ENCODE results near the gene CREB5.

Gene CREB5

GRCh38 chr7:28732071-28732869 is 320.0 kb downstream of the CREB5 start:
- POLR2A ChIA-PET: interaction anchor here (0.6 kb wide), 1 partner anchor 46 kb away, joined by 3 read pairs; no protein-coding TSS in a partner anchor
- no peak for DNase-seq (ENCODE audit: extremely low spot score)
- CTCF ChIA-PET: interaction anchor here (1.4 to 2.6 kb wide), 4 partner anchors 11 to 105 kb away, joined by 3 to 11 read pairs (median 4); no protein-coding TSS in a partner anchor
- no peak for TF ChIP-seq CTCF (IDR thresholded peaks at IDR 0.05; ENCODE audit: control extremely low read depth, extremely low read depth, low read depth, missing control alignments)

GRCh38 chr7:28733035-28733434 is 320.7 kb downstream of the CREB5 start:
- CTCF ChIA-PET: interaction anchor here (1.1 to 2.6 kb wide), 5 partner anchors 12 to 106 kb away, joined by 3 to 11 read pairs (median 4); no protein-coding TSS in a partner anchor
- DNase-seq (ENCODE audit: extremely low spot score): no peak
- POLR2A ChIA-PET: no interaction called here
- no peak for TF ChIP-seq CTCF (IDR thresholded peaks at IDR 0.05; ENCODE audit: control extremely low read depth, extremely low read depth, low read depth, missing control alignments)

GRCh38 chr7:28738412-28738811 is 326.1 kb downstream of the CREB5 start:
- CTCF ChIA-PET: interaction anchor here (1.0 to 2.7 kb wide), 8 partner anchors 8 to 93 kb away, joined by 3 to 15 read pairs (median 3); no protein-coding TSS in a partner anchor
- POLR2A ChIA-PET: no interaction called here
- DNase-seq (ENCODE audit: extremely low spot score): no peak
- TF ChIP-seq CTCF (IDR thresholded peaks at IDR 0.05; ENCODE audit: control extremely low read depth, extremely low read depth, low read depth, missing control alignments): no peak

GRCh38 chr7:28739128-28739527 is 326.8 kb downstream of the CREB5 start:
- POLR2A ChIA-PET: no interaction called here
- no peak for TF ChIP-seq CTCF (IDR thresholded peaks at IDR 0.05; ENCODE audit: control extremely low read depth, extremely low read depth, low read depth, missing control alignments)
- DNase-seq (ENCODE audit: extremely low spot score): no peak
- CTCF ChIA-PET: interaction anchor here (1.1 to 2.7 kb wide), 6 partner anchors 7 to 22 kb away, joined by 3 to 15 read pairs (median 4); no protein-coding TSS in a partner anchor

- POLR2A ChIA-PET: no interaction called here
- TF ChIP-seq CTCF (IDR thresholded peaks at IDR 0.05; ENCODE audit: control extremely low read depth, extremely low read depth, low read depth, missing control alignments): no peak
- DNase-seq (ENCODE audit: extremely low spot score): no peak
- CTCF ChIA-PET: interaction anchor here (1.1 to 2.7 kb wide), 3 partner anchors 8 to 22 kb away, joined by 4 to 15 read pairs (median 5); no protein-coding TSS in a partner anchor
Measured at GRCh38 chr7:28739826-28740225, 327.5 kb downstream of the CREB5 start.

- DNase-seq (ENCODE audit: extremely low spot score): no peak
- CTCF ChIA-PET: no interaction called here
- POLR2A ChIA-PET: interaction anchor here (0.5 kb wide), 1 partner anchor 334 kb away, joined by 5 read pairs; no protein-coding TSS in a partner anchor
- no peak for TF ChIP-seq CTCF (IDR thresholded peaks at IDR 0.05; ENCODE audit: control extremely low read depth, extremely low read depth, low read depth, missing control alignments)
Measured at GRCh38 chr7:28744951-28745350, 332.6 kb downstream of the CREB5 start.
